AG08395 (cell line): Measurements from ENCODE around the gene OTUB2.
"Not testable (repeated sequence)": the region's sequence is repeated elsewhere in the genome, so short reads cannot be mapped to it uniquely, and the experiment has no call there.

Experiments
- DNase-seq: peaks from one replicate; pipeline ENCODE4 v3.0.0; 2012; ENCODE audit warnings: mixed read lengths, low spot score

Gene OTUB2

DNA sequence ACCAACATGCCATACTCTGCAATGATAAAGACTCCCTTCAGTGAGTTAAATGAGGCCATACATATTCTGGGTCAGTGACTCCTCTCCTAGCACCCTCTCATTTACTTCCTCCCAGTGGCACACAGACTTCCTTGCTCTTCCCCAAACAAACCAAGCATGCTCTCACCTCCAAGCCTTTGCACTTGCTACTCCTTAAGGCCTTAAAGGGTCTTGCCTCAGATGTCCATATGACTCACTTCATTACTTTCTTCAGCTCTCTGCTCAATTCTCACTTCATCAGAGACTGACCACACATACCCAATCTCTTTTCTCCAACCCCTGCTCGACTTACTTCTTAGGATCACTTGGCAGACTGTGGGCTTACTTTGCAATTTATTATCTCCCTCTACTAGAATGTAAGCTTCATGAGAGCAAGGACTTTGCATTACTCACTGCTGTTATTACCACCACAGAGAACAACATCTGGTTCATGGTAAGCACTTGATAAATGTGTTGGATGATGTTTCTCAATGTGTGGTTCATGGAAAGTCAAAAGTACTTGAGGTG is 32.1 kb downstream of the OTUB2 start:
- DNase-seq = no peak

DNA sequence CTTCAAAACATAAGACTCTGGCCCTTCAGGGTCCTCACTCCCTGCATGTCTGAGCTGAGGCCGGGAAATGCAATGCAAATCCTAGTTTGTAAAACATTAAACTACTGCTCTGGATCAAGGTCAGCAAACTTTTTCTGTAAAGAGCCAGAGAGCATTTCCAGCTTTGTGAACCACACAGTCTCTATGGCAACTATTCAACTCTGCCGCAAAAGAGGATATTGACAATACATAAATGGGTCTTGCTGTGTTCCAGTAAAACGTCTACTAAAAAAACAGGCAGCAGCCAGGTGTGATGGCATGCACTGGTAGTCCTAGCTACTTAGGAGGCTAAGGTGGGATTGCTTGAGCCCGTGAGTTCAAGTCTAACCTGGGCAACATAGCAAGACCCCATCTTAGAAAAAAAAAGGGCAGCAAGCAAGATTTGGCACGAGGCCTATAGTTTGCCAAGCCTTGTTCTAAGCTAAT is 32.6 kb downstream of the OTUB2 start:
- DNase-seq = no peak

DNA sequence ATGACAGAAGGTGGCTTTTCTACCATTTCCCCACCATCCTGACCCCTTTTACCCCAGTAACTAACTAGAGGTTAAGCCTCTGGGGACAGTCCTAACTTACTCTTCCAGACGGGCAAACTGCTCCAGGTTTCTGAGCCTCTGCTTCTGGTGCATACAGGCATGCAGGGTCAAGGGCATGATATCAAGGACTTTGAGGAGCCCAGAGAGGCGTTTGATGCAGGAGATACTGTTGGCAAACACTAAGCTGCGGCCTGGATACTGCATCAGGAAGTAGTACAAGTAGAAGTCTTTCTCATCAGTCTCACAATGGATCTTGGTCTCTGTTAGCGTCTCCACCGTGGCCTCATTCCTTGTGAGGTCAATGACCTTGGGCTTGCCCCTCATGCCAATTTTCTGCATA is 33.9 kb downstream of the OTUB2 start:
- DNase-seq = no peak

DNA sequence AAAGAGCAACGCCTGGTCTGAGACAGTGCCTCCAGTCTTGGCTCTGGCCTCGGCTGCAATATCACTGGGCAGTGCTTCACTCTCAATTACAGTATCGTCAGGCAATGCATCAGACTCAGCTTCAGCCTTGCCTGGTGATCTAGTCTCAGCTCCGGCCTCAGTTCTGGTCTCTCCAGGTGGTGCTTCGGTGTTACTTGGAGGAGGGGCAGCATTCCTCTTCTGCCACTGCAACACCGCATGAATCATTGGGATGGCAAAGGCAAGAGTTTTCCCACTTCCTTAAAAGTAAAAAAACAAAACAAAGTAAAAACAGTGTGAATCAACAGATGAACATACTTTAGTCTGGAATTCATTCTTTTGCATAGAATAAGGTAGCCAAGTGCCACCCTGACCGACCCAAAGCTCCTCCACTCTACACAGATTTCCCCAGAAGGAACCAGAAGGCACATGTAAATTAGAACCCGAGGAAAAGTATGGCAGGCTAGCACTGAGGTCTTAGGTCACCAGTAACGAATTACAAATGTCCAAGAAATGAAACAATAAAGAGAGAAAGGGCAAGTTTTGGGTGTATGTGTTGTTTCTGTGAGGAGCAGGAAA is 36.3 kb downstream of the OTUB2 start:
- DNase-seq = peak; percentile 38

DNA sequence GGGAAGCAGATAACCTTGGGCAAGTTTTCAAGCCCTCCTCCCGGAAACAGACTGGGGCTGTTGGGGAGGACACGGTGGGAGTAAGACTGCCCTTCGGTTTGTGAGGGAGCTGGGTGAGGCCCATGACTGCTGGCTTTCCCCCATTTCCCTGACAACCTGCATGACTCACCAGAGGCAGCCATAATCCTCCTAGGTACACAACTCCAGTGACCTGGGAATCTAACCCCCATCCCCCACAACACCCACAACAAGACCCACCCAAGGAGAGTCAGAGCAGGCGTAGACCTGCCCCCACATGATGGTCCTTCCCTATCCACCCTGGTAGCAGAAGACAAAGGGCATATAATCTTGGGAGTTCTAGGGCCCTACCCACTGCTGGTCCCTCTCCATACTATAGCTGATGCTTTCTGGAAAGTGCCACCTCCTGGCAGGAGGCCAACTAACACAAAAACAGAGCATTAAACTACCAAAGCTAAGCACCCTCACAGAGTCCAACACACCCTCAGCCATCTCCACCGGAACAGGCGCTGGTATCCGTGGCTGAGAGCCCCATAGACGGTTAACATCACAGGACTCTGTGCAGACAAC is 40.0 kb downstream of the OTUB2 start:
- DNase-seq = no peak

DNA sequence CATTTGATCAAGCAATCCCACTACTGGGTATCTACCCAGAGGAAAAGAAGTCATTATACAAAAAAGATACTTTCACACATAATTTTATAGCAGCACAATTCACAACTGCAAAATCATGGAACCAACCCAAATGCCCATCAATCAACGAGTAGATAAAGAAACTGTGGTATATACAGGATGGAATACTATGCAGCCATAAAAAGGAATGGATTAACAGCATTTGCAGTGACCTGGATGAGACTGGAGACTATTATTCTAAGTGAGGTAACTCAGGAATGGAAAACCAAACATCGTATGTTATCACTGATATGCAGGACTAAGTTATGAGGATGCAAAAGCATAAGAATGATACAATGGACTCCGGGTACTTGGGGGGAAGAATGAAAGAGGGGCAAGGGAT is 45.9 kb downstream of the OTUB2 start:
- not testable (repeated sequence) for DNase-seq

DNA sequence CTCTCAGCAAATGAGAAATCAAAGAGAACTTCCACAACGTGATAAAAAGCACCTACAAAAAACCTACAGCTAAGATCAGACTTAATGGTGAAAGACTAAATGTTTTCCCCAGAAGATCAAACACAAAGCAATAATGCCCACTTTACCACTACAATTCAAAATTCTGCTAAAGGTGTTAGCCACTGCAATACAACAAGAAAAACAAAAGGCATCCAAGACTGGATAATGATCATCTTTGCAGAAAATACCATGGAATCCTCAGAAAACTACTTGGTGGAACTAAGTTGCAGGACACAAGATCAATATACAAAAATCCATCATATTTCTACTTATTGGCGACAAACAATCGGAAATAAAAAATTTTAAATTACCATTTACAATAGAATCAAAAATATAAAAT is 48.4 kb downstream of the OTUB2 start:
- no peak for DNase-seq

DNA sequence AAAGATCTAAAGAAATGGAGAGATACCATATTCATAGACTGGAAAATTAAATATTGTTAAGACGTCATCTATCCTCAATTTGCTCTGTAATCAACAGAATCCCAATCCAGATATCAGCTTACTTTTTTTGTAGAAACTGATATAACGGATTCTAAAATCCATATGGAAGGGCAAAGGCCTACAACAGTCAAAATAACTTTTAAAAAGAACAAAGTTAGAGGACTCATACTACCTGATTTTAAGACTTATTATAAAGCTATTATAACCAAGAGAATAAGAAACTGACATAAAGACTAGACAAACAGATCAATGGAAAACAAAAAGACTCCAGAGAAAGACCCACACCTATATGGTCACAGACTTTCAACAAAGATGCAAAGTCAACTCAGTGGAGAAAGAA is 48.9 kb downstream of the OTUB2 start:
- no peak for DNase-seq

DNA sequence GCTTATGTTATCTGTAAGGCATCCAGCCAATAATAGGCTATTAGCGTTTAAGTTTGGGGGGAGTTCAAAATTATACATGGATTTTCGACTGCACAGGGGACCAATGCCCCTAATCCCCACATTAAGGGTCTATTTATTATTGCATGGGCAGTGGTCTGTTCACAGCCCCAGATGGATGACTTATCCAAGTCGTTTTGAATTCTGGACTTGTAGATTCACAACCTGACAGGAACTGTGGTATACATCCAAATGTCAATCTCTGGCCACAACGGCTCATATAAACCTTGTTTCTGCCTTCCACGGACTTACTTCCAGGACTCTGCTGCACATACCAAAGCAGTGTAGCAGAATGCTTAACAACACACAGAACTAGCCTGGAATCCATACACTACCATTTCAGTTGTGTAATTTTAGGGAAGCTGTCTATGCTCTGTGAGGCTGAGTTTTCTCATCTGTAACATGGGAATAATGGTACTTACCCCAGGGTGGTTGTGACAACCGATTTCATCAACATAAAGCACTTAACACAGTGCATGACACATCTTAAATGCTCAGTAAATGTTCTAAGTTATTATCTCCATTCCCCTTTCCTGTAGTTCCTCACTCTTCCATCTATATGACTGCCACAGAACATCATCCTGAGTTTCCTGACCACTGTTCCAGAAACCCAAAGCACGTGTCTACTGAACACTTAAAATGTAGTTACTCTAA is 51.1 kb downstream of the OTUB2 start:
- no peak for DNase-seq

DNA sequence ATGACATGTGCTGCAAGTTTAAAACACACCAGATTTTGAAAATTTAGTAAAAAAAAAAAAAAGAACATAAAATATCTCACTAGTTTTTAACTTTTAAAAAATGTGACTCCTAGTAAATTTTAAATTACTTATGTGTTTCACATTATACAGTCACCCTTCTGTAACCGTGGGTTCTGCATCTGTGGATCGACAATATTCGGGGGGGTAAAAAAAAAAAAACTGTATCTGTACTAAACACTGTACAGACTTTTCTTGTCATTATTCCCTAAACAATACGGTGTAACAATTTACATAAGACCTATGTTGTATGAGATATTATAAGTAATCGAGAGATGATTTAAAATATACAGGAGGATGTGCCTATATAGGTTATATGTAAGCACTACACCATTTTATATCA is 51.7 kb downstream of the OTUB2 start:
- no peak for DNase-seq

DNA sequence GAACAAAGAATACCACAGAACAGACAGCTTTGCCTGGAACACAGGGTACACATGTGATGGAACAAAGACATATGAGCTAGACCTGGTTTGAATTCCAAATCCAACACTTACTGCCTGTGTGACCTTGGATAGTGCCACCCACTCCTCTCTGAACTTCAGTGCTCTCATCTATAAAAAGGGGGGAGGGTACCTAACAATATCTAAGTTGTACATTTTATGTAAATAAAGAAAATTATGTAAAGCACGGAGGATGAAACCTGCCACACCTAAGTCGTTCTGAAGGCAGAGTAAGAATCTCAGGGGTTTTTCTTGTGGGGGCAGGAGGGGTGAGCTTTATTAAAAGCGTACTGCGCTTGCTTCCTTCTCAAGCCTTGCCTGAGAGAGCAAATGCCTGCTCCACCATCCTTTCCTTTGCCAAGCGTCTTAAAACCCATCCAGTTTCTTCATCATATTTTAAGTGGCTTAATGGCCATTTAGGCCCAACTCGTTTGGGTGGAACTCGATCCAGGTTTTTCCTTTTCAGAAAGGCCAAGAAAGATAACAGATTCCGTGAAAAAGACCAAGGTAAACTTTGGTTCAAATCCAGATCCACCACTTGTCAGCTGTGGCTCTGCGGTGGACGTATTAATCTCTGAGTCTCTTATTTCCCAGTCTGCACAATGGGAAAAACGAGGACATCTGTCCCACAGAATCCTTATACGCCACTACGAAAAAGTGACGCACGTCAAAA is 53.9 kb downstream of the OTUB2 start:
- no peak for DNase-seq

DNA sequence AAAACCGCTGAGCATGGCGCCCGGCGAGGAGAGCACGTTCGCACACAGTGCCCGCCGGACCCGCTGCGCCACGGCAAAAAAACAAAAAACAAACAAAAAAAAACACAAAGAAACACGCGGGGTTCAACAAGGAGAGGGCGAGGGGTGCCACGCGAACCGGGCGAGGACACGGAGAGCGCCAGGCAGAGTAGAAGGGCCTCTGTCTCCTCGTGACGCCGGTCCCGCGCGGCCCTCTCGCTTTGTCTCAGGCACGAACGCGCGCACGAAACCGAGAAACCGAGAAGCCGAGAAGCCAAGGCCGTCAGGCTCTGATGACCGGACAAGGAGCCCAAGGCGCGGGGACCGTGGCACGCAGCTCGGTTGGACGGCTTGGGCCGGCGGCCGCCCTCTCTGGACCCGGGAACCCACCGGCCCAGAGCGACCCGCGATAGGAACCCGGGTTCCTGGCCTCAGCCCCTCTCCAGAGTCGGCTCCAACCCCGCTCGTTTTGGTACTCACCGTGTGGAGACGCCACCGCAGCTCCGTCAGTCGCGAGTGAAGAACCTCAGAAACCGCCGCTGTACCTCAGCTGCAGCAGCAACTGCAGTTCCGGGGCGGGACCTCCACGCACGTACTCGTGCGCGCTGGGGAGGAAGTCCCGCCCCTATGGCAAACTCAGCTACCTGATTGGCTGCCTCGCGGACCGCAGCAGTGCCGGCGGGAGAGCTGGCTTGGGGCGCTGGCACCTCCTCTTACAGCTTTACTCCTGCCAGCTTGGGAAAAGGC is 54.7 kb downstream of the OTUB2 start, which contains the start of the genes DDX24 and IFI27L1:
Gene DDX24 (minus strand): TSS at position 582 of the 765 bp plus-strand sequence. CDS start 1,460 bp downstream, outside the sequence.
Gene IFI27L1 (plus strand): TSS at position 690 of the 765 bp plus-strand sequence. CDS start 15,628 bp downstream, outside the sequence.
- peak; percentile 99 for DNase-seq

DNA sequence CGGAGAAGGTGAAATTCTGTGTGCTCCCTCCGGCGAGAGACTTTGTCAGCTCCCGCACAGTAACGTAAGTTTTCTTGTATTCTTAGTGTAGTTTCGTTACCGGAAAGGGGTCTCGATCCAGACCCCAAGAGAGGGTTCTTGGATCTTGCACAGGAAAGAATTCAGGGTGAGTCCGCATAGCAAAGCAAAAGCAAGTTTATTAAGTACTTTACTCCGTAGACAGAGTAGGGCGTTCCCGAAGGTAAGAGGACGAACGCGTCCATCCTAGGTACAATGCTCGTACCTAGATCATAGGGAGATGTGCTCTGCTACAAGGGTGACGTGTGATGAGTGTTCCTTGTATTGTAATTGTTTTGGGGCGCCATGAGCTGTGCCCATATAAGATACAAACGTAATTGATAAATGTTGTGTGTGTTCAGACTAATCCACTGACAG is 55.3 kb downstream of the OTUB2 start:
- no peak for DNase-seq

DNA sequence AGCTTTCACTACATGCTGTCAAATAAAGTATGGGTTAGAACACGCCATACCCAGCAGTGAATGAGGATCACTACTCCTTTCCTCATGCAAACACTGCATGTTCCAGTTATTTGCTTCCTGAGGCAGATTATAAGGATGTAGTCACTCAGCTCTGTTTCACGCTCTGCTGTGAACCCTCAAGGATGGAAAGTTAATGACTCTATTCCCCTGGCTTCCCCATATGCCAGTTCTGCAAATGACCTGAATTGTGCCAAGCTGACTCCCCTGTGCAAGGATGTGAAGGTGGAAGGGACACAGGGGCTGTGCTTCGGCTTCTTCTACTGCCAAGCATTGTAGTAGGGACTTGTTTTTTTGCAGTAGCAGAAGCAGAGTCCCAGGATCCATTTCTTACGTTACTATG is 61.8 kb downstream of the OTUB2 start:
- DNase-seq = no peak

DNA sequence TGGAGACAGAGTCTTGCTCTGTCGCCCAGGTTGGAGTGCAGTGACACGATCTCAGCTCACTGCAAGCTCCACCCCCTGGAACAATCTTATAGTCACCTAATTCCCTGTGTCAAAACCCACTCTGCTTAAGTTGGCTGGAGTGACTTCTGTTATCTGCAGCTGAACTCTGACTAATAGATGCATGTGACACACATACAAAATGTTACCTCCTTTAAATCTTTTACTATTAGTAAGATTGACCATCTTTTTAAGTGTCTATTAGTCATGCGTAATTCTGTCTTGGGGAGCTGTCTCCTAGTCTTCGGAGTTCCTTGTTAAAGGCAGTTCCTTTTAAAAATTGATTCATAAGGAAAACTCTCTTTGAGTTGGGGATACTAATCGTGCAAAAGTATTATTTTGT is 62.4 kb downstream of the OTUB2 start:
- peak; percentile 25 for DNase-seq

DNA sequence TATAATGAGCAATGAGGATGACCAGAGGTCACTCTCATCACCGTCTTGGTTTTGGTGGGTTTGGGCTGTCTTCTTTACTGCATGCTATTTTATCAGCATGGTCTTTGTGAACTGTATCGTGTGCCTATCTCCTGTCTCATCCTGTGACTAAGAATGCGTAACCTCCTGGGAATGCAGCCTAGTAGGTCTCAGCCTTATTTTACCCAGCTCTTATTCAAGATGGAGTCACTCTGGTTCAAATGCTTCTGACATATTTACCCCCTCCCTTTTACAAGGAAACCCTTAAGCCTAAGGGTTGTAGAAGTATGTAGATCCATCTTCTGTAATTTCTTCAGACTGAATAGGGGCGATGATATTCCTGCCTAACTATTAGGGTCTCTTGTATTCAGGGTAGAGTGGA is 63.3 kb downstream of the OTUB2 start:
- no peak for DNase-seq

DNA sequence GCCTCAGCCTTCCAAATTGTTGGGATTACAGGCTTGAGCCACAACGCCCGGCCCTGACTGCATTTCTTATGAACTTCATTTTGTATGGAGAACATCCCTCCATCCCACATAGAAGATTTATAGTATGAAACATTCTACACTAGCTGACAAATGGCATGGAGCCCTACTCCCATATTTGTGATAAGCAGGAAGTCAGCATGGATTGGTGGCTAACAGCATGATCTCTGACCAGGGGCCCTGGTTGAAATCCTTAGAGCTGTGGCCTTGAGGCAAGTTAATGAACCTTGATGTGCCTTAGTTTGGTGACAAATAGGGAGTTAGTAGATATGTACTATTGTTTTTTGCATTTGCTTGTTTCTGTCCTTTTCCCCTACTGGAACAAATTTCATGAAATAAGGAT is 67.3 kb downstream of the OTUB2 start:
- DNase-seq = no peak

DNA sequence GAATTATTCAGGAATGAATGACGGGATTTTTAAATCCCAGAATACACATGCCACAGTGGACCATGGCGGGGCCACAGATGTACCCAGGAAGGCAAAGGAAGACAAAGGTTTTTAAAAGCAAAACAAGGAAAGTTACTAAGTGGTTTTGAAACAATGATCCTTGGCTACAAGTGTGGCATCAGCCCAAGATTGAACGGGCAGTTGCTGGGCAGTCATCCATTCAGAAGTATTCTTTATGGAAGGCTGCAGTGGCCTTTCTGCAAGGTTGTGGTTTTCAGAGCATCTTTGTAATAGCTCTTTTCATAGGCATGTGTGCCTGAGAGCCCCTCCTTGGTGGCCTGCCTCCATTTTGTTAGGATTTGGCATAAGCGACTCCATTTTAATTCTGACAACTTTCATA is 71.0 kb downstream of the OTUB2 start:
- no peak for DNase-seq
